Caco-2 (cell line): ENCODE measurements around the gene STRBP. TPM values are rescaled to one million over a fixed set of nuclear protein-coding genes. Genes with fewer than 3 reads are reported as not detected.

Experiments
- BruUV-seq: library from RNA; stranded (reverse); fragments of 400-500 nt; replicated peaks from 2 replicates; lab custom pipeline; 2021; lab: Mats Ljungman, UMichigan
- CTCF ChIA-PET: fragments of 300-600 bp; sonication (Branson Sonifier 250); formaldehyde crosslinking; loops from one replicate; lab custom pipeline; 2022; ENCODE audit warnings: antibody characterized with exemption; lab: Charles Lee
- POLR2A ChIA-PET: fragments of 300-600 bp; sonication (Branson Sonifier 250); formaldehyde crosslinking; loops from one replicate; lab custom pipeline; 2022; ENCODE audit warnings: antibody characterized with exemption; lab: Charles Lee
- DNase-seq, 2 experiments: peaks; one replicate each; pipeline versions ENCODE4 v3.0.0 to v3.0.0-alpha.2; 2020 to 2022
- H3K27me3 ChIP-seq: replicated peaks from 2 replicates; pipeline ENCODE4 v1.6.0; 2011; ENCODE audit warnings: low read length; ENCODE audit not compliant: control insufficient read depth, insufficient read depth
- H3K36me3 ChIP-seq: 2 replicates; pipeline ENCODE4 v1.5.1; 2011; ENCODE audit warnings: low read length; ENCODE audit not compliant: control insufficient read depth, insufficient read depth
- H3K4me1 ChIP-seq: fragments of 250-450 bp; sonication (Bioruptor Pico); 2 replicates; pipeline ENCODE4 v1.5.1; 2020; ENCODE audit warnings: mild to moderate bottlenecking
- H3K4me3 ChIP-seq: 2 replicates; pipeline ENCODE4 v1.5.1; 2011; ENCODE audit warnings: low read depth, mild to moderate bottlenecking, control low read depth, low read length
- H3K9me3 ChIP-seq: fragments of 250-450 bp; sonication (Bioruptor Pico); 2 replicates; pipeline ENCODE4 v1.5.1; 2020; ENCODE audit warnings: mild to moderate bottlenecking, moderate library complexity
- H3K27ac Mint-ChIP-seq: one replicate; pipeline ENCODE4 v1.8.0; 2022; ENCODE audit warnings: mixed read lengths; ENCODE audit not compliant: unreplicated experiment
- H3K27me3 Mint-ChIP-seq: one replicate; pipeline ENCODE4 v1.8.0; 2022; ENCODE audit warnings: mixed read lengths; ENCODE audit not compliant: insufficient read depth, unreplicated experiment
- H3K36me3 Mint-ChIP-seq: one replicate; pipeline ENCODE4 v1.8.0; 2022; ENCODE audit warnings: mild to moderate bottlenecking, mixed read lengths; ENCODE audit not compliant: insufficient read depth, unreplicated experiment
- H3K4me1 Mint-ChIP-seq: one replicate; pipeline ENCODE4 v1.8.0; 2022; ENCODE audit warnings: low read depth, mixed read lengths; ENCODE audit not compliant: unreplicated experiment
- H3K4me3 Mint-ChIP-seq: one replicate; pipeline ENCODE4 v1.8.0; 2022; ENCODE audit warnings: mild to moderate bottlenecking, moderate library complexity, mixed read lengths; ENCODE audit not compliant: unreplicated experiment
- H3K9me3 Mint-ChIP-seq: one replicate; pipeline ENCODE4 v1.8.0; 2022; ENCODE audit warnings: mixed read lengths; ENCODE audit not compliant: unreplicated experiment
- intact Hi-C: fragments of 100-400 bp; cut with micrococcal nuclease; formaldehyde crosslinking; loops from one replicate; pipeline ENCODE4 v1.10.0; 2022; ENCODE audit not compliant: unreplicated experiment
- total RNA-seq: library from RNA; stranded (reverse); gene quantifications from 2 replicates; pipeline ENCODE4 v1.2.3, GENCODE V29; 2022
- TF ChIP-seq, protein P1 (sequence below), 2 experiments: fragments of 200-600 bp in 1 of 2; IDR thresholded peaks; 1 replicate in 1 of 2; 2 replicates in 1 of 2; pipeline versions ENCODE4 v1.5.1 to v1.8.0; 2011 to 2022; ENCODE audit warnings: antibody characterized with exemption in 1 of 2, control low read depth in 1 of 2, inconsistent platforms in 1 of 2, low read depth in 1 of 2, low read length in 1 of 2, mild to moderate bottlenecking in 1 of 2, moderate library complexity in 1 of 2; ENCODE audit not compliant: insufficient read depth in 1 of 2, severe bottlenecking in 1 of 2, unreplicated experiment in 1 of 2

STRBP gene
- total RNA-seq, 1 experiment from 2014 or later = 43.5 TPM

- no peaks in the 10 kb centered on the region for H3K9me3 ChIP-seq
- TF ChIP-seq, protein P1, sequence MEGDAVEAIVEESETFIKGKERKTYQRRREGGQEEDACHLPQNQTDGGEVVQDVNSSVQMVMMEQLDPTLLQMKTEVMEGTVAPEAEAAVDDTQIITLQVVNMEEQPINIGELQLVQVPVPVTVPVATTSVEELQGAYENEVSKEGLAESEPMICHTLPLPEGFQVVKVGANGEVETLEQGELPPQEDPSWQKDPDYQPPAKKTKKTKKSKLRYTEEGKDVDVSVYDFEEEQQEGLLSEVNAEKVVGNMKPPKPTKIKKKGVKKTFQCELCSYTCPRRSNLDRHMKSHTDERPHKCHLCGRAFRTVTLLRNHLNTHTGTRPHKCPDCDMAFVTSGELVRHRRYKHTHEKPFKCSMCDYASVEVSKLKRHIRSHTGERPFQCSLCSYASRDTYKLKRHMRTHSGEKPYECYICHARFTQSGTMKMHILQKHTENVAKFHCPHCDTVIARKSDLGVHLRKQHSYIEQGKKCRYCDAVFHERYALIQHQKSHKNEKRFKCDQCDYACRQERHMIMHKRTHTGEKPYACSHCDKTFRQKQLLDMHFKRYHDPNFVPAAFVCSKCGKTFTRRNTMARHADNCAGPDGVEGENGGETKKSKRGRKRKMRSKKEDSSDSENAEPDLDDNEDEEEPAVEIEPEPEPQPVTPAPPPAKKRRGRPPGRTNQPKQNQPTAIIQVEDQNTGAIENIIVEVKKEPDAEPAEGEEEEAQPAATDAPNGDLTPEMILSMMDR (IDR thresholded peaks at IDR 0.05; ENCODE audit: insufficient read depth in 1 of 2, low read depth in 1 of 2, low read length in 1 of 2, severe bottlenecking in 1 of 2, unreplicated experiment in 1 of 2) = no peak
- no TSS peak for BruUV-seq
- no peaks in the 10 kb centered on the region for H3K9me3 Mint-ChIP-seq
- no peak for DNase-seq
- no peaks in the 10 kb centered on the region for H3K4me1 Mint-ChIP-seq
- H3K36me3 ChIP-seq = peaks cover 2% of the 10 kb centered on the region
- no peaks in the 10 kb centered on the region for H3K27me3 Mint-ChIP-seq
- ChIA-PET CTCF (no interaction called here), POLR2A (no interaction called here)
- H3K4me3 ChIP-seq = no peak overlapping the region
- no peaks in the 10 kb centered on the region for H3K27me3 ChIP-seq
- H3K4me1 ChIP-seq = no peaks in the 10 kb centered on the region
- no peak overlapping the region for H3K27ac Mint-ChIP-seq
- H3K4me3 Mint-ChIP-seq = no peak overlapping the region
- intact Hi-C loops = no loop called here
- H3K36me3 Mint-ChIP-seq = peaks cover 60% of the 10 kb centered on the region
Measured at GRCh38 chr9:123111427-123112014, 156.9 kb downstream of the STRBP start.

- DNase-seq = peak in 1 of 2 experiments; percentile 33
- Mint-ChIP-seq H3K9me3 (no peaks in the 10 kb centered on the region), H3K4me3 (no peak overlapping the region), H3K4me1 (no peaks in the 10 kb centered on the region), H3K27ac (no peak overlapping the region), H3K27me3 (no peaks in the 10 kb centered on the region), H3K36me3 (peaks cover 67% of the 10 kb centered on the region)
- TF ChIP-seq, protein P1 (IDR thresholded peaks at IDR 0.05; ENCODE audit: insufficient read depth in 1 of 2, low read depth in 1 of 2, low read length in 1 of 2, severe bottlenecking in 1 of 2, unreplicated experiment in 1 of 2) = no peak
- intact Hi-C loops = no loop called here
- Histone ChIP-seq H3K27me3 (no peaks in the 10 kb centered on the region), H3K4me1 (no peaks in the 10 kb centered on the region), H3K9me3 (no peaks in the 10 kb centered on the region), H3K36me3 (no peaks in the 10 kb centered on the region; the same call in none of the 2 replicates), H3K4me3 (no peak overlapping the region)
- POLR2A ChIA-PET = no interaction called here
- BruUV-seq = no TSS peak
- CTCF ChIA-PET = no interaction called here
Measured at GRCh38 chr9:123109540-123110279, 158.7 kb downstream of the STRBP start.

DNA sequence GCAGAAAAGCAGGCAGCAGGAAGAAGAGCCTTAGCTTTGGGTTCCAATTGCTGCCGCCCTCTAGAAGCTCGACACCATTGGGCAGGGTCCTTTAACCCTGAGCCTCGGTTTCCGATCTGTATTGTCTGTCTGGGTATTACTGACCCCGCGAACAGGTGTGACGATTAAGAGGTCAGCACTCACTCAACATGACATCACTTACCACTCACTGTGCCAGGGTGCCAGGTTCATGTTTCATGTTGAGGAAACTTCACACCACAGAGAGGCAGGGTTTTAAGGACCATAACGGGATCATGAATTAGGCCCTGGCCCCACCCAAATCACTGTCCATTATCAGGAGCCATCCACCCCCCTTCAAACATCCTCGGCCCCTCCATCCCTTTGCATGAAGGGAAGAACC is 159.4 kb downstream of the STRBP start:
- POLR2A ChIA-PET = no interaction called here

More for the DNA sequence above, 159.4 kb downstream of the STRBP start:
- no peak for DNase-seq
- Mint-ChIP-seq H3K27ac (peak overlapping the region; percentile 24), H3K36me3 (peaks cover 67% of the 10 kb centered on the region), H3K4me3 (no peak overlapping the region), H3K27me3 (no peaks in the 10 kb centered on the region), H3K4me1 (no peaks in the 10 kb centered on the region), H3K9me3 (no peaks in the 10 kb centered on the region)
- TF ChIP-seq, protein P1 (IDR thresholded peaks at IDR 0.05; ENCODE audit: insufficient read depth in 1 of 2, low read depth in 1 of 2, low read length in 1 of 2, severe bottlenecking in 1 of 2, unreplicated experiment in 1 of 2) = no peak
- H3K27me3 ChIP-seq = no peaks in the 10 kb centered on the region
- H3K4me1 ChIP-seq = no peaks in the 10 kb centered on the region
- peaks cover 2% of the 10 kb centered on the region for H3K36me3 ChIP-seq
- no TSS peak for BruUV-seq
- H3K9me3 ChIP-seq = no peaks in the 10 kb centered on the region
- H3K4me3 ChIP-seq = no peak overlapping the region
- intact Hi-C loops = no loop called here
- CTCF ChIA-PET = no interaction called here
